HT-29 (cell line): Measurements from ENCODE around the gene ENC1. TPM values are rescaled to one million over a fixed set of nuclear protein-coding genes. Genes with fewer than 3 reads are reported as not detected.

ENCODE experiments used
- DNase-seq: peaks from one replicate; pipeline ENCODE4 v3.0.0-alpha.2; 2015; ENCODE audit warnings: low spot score
- total RNA-seq: library from RNA; depleted of rRNA; stranded (reverse); fragments of >200 nt; shearing (Covaris generic); gene quantifications from 2 replicates; pipeline ENCODE4 v1.2.3, GENCODE V29; 2014

Gene ENC1
- total RNA-seq, 1 experiment from 2014 or later = 397 TPM

DNA sequence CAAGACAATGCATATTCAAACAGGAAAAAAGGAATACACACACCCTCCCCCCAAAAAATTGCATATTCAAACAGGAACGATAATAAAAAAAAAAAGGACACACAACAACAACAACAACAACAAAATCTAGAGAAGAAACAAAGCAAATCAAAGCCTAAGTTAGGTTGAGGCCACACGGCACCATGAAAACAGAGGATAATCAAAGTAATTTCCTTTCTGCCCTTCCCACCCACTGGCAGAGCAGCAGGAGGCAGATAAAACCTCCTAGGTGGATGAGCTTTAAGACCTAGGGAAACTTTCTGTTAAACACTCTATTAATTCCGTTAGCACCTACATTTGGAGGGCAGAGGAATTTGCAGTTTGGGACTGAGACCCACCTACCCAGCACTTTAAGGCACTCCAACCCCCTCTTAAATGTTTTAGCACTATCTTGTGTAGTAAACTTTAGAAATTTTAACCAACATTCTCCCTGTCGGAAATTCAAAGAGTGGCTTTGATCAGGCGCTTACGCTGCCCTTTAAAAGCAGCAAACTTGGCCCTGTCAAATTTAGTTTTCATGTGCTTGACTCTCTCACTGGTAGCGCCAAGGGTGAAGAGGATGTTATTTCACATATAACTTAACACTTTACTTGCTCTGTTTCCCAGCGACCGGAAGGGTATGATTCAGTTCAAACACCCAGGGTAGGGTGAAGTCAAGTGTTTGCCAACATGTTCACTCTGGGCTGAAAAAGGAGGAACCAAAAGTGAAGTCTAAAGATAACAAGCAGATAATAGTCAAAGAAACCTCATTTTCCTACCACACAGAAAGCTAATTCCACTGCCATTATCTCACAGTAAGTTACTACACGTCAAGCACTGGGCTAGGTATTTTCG is 9.2 kb downstream of the ENC1 start:
- DNase-seq = peak; percentile 70

DNA sequence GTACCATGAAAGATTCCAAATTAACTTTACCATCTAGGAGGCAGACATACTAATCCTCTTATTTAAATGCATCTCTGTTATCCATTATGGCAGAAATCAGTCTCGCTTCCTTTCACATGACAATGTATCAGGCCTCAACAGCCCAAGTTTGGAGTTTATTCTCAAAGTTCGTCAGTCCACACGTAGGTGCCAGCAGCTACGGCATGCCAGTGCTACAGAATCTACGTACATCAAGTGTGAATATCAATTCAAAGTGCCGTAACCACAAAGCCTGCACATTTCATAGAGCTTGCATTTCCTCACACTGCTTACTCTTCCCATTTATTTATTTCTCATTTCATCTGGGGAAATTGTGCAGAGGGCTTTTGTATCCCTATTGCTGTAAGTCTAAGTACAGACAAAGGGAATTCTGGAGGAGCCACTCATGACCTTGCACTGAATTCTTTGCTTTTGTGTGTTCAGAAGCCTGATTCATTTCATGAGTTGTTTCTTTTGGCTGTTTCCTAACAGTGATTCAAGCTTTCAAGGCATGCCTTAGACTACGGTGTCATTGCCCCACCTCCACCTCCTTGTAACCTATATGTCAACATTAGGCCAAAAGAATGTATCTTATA is 10.0 kb downstream of the ENC1 start:
- no peak for DNase-seq

DNA sequence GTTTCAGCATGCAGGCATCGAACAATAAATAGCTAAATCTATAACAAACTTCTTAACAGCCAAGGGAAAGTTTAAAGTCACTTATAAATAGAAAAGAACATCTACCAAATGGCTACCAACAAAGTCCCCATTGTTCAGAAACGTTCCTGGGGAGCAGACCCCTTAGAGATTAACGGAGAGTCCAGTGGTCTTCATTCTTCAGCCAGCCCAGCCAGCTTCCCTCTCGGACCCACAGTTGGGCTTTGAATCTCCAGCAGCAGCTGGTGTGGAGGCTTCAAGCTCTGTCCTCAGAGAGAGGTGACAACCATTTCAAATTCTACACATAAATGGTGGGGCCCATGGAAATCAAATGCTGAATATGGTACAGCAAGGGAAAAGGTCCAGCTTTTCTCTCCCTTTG is 11.2 kb downstream of the ENC1 start:
- no peak for DNase-seq

DNA sequence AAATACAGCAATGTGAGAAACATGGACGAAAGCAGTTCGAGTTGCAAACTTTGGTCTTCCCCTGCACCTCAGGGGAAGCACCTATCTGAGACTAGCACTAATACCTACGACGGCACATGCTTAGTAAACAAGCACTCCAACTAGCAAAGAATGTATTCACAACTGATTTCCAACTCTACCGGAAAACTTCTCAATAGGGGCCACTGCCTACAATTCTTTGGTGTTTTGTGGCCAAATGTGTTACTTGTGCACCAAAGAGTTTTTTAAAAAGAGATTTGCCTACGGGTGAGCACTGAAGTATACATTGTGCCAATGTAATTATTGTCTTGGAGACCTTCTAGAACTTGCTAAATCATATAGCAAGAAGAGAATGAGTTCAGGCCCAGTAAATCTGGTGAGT is 12.2 kb downstream of the ENC1 start:
- no peak for DNase-seq

DNA sequence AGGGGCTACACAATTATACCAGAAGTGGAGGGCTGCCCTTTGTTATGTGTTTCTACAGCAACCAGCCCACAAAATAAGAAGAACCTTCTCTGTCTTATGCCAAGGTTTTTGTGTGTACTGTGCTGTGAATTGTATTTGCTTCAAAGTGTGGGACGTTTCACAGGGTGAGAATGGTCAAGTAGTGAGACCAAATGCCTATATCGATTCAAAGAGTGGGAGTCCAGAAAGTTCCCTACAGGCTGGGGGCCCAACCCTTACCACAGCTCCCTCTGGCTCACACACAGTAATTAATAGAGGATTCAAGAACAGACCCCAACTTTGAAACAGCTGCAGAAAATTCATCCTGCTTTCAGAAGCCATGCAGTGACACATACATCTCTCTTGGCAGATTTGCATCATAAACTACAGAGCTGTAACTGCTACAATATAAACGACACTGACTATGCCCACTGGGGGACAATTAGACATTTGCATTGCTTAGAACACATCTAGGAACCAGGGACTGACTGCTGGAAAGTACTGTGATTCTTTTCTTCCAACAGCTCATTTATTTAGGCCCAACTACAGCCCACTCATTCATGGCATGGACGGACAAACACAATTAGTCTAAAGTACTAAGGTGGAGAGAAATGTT is 12.8 kb downstream of the ENC1 start:
- DNase-seq = no peak

DNA sequence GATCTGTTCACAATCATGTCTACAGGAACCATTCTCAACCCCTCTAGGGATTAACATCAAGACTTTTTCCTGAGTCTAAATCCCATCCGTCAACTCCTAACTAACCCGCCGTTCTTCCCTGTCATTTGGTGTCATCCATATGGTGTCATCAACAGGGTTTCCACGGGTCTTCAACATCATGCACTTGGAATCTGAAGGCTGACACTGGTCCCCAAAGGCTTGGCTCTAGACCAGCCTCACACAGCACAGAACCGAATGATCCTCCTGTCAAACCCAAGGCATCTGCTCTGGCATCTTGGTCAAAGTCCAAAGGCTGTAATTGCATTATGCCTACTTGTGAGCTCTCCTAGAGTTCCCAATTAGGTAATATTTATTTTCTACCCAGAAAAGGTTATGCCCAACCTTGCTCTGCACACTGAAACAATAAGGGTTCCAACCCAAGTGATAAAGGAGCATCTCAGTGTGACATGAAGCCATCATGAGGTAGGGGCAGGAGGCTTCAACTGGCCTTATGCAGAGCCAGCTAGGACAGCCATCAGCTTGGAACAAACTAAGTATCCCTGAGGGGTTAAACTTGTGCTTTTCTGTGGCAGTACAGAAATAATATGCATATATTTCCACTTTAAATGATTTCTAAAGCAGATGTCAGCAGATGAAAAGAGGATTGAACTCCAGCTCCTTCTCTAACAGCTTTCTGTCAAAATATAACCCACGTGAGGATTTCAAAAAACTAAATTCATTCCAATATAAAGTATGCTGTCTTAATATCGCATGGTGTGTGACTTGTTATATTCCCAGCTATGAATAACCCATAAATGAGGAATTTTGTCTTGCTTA is 13.9 kb downstream of the ENC1 start:
- DNase-seq = peak; percentile 74

DNA sequence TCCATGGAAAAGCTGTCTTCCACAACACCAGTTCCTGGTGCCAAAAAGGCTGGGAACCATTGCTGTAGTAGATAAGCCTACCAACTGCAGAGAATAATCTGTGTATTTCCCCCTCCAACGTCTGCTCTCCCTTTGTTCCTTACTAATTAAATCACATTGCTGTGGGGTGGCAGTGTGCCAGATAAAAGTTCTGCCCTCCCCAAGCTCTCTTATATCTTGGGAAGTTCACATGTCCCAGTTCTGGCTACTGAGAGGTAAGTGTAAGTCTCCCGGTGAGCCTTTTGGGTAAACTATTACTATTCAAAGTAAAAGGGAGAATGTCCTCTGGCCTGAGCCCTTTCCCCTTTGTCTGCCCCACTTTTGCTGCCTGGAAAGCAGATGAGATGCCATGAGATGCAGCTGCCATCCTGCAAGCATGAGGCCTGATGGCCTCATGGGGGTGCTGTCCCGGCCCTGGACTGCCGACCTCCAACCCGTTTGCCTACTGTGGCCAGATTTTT is 14.7 kb downstream of the ENC1 start:
- peak; percentile 77 for DNase-seq

DNA sequence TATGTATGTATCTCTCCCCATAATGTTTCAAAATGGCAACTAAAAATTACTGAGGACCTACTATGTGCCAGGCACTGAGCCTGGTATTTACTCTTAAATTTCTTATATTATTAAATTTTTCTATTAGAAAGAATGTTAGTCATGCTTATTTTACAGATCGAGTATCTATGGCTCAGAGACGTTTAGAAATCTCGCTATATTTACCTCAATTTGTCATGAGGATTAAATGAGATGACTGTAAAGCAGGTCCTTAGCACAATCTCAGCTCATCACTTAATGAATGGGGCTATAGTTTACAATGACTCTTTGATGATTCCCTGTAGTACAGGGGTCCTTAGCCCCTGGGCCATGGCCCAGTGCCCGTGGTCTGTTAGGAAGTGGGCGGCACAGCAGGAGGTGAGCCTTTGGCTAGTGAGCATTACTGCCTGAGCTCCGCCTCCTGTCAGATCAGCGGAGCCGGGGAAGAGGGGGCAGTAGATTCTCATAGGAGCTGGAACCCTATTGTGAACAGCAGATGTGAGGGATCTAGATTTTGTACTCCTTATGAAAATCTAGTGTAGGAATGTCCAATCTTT is 15.5 kb downstream of the ENC1 start:
- no peak for DNase-seq

DNA sequence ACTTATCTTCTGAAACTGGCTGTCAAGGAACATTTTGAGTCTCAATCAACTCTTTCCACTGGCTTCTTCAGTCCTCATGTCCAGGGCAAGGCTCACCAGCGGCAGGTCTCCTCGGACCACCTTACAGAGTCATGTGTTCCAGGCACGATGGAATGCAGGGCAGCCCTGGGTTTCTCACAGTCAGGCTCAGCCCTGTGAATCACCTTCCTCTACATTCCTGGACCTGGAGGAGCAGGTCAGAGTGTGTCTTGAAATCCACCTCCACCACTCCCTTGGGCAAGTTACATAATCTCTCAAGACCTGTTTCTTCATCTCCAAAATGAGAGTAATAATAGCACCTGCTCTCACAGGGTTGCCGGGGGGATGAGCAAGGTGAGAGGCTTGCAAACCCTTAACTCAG is 16.0 kb downstream of the ENC1 start:
- peak; percentile 54 for DNase-seq

DNA sequence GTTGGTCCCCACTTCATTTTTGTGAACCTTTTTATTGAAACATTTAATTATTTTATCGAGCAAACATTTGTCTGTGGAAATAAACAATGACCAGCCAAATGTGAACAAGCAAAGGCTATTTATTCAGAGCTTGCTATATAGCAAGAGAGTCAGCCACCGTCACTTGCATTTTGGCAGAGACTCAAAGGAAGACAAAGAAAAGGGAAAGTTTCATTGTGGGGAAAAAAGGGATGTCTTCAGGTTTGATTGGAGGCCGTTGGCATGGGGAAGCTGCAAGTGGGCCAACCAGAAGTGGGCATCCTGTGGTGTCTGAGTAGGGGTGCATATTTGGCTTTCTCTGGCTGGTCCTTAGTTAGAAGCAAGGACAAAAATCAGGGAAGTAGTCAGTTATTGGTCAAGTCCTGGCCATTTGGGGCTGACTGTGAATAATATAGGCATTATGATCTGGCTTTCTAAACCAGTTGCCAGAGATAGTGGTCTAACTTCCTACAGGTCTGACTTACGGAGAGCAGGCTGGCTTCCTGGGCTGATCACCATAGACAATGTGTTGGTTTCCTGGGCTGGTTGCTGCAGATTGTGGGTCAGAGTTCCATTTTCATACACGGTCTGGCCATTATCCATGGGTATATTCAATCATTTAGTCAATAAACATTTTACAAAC is 16.6 kb downstream of the ENC1 start:
- no peak for DNase-seq

DNA sequence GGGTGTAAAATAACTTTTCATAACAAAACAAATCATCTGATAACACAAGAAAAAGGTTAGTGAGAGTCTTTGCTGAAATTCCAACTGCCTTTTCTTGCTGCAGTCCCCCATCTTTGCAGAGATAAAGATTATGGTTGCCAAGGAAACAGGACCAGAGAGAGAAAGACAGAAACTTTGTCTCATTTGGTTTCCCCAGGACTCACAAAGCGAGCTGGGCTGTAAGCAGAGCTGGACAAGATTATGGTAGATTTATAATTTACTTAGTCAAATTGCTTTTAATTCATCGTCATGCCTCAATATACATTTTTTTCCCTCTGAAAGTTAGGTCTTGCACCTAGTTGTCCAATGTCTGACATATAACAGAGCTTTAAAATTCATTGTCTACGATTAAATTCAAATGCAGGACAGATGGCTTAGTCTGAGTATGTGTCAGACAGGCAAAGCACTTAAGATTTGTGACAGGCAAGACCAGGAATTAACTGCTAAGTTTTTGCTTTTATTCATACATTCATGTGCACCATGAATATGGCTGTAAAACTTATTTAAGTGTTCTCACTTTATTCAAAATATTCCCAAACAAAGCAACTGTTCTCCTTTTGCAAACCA is 17.4 kb downstream of the ENC1 start:
- no peak for DNase-seq

DNA sequence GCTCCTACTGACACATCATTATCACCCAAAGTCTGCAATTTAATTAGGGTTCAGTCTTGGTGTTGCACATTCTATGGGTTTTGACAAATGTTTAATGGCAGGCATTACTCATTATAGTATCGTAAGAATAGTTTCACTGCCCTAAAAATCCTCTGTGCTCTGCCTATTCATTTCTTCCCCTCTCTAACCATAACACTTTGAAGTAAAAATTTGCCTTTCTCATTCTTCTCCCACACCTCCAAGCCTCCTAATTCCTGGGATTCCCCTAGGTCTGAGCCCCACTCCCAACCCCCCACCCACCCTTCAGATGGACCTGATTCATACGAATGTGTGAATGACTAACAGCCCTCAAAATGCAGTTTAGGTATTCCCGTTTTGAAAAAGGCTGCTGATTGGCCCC is 18.4 kb downstream of the ENC1 start:
- no peak for DNase-seq

DNA sequence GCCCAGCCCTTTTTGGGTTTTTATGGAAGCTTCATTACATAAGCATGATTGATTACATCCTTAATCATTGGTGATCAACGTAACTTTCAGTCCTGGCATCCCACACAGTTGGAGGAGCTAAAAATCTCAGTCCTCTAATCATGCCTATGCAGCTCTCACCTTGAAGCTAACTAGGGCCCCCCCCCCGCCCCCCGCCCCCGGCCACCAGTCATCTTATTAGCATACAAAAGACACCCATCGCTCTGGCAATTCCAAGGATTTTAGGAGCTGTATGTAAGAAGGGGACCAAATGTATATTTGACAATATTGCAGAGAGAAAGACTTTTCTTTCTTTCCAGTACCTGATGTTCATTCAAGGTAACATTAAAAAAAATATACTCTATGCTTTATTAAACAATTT is 19.0 kb downstream of the ENC1 start:
- DNase-seq = no peak

DNA sequence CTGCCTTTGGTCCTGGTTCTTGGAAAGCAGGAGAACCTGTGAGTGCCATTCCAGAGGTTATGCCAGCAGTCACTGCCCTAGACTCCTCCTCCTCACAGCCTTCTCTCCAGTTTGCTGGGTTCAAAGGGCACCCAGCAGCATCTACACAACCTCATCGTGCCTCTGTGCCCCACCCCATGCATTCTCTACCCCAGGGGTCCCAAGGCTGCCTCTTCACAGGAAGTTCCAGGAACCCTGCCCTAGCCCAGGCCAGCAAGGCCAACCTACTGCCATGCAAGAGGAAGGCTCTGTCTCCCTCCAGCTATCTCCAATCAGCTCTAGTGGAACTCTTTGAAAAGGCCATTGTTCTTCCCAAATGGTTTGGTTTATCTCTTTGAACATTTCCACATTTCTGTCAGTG is 21.2 kb downstream of the ENC1 start:
- peak; percentile 16 for DNase-seq

DNA sequence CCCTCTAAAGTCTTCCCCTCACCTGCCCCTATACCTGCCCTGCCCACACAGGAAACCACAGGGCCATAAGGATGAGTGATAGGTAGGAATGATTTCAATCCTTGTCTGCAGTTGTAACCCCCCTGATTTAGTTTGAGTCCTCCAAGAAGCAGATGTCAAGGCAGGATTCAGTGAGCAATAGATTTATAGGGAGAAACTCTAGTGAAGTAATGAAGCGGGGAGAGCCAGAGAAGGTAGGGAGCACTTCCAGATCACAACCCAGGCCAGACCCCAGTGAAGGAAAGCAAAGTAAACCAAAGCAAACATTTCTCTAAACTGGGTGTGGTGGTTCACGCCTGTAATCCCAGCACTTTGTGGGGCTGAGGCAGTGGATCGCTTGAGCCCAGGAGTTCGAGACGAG is 22.4 kb downstream of the ENC1 start:
- no peak for DNase-seq

DNA sequence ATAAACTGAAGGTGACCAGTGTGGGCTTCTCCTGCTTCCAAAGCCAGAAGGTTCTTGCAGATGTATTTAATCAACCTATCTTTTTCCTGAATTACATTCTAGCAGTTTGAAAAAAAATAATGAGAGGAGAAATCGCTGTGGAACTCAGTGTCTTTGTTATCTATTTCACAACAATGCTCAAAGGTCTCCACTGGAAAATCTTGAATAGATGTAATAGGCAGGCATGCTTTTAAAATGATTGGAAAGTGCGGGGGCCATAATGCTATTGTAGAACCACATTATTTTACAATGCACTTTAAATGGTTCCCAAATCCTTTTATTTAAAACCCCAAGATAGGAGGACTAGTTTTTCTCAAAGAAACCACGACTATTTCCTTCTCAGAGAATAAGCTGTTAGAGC is 23.3 kb downstream of the ENC1 start:
- no peak for DNase-seq

DNA sequence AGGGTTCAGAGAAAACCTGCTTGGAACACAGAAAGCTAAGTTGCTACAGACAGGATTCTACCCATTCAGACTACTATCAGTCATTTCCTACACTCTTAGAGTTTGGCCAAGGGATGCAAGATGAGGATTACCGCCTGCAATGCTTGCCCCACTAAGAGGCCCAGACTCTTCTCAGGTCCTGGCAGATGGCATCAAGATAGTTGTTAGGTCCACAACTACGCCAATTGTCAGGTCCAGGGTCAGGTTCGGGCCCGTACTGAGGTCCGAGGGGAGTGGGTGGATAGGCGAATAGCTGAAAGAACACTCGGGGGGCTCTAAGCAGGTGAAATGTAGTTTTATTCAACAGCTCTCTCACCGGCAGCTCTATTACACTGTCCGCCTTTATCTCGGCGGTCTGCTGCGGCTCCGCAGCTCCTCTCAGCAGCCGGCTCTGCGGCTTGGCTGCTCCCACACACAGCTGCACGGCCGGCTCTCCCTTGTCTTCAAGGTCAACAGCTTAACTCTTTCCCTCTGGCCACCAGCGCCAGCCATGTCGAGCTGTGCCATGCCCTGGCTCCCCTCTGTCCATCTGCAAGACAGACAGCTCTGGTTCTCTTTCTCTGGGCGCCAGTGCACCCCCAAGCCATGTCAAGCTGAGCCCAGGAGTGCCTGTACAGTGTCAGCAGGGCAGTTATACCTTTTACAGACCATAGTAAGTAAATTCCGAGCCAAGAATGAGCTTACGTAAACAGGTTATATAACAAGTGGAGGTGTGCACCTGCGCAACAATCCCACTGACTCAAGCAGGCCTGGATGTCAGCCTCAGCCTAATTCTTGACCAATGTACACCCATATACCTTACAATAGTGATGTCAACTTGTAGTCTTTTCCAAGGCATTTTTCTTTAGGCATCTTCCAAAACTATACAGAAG is 24.0 kb downstream of the ENC1 start:
- DNase-seq = no peak

DNA sequence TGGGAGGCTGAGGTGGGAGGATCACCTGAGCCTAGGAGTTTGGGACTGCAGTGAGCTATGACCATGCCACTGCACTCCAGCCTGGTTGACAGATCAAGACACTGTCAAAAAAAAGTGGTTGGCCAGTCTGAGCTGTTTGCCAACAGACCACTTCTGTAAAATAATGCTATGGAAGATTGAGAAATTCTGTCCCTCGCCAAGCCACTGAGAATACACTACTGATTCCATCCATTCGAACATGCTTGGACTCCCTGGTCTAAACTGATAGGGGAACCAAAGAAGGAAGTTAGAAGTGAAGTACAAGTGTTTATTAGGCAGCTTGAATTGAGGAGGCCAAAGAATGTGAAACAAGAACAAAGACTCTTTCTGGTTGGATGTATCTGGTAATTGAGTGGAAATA is 27.2 kb downstream of the ENC1 start:
- DNase-seq = no peak

DNA sequence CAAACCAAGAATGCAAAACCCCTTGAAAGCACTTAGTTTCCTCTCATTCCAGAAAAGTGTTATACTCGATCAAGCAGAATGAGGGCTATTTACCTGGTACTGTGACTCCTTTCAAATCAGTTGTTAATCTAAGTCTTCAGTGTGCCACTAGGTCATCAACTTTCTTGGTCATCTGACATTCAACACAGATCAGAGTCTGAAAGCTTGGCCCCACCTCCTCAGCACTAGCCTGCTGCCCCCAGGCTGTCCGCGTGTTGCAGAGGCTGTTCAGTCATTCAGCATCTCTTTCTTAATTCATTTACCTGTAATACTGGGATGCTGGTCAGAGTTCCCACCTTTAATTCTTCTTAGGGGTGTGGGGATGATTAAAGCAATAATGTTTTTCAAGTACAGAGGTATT is 28.5 kb downstream of the ENC1 start:
- DNase-seq = no peak
